Activated CD4-positive, alpha-beta T cell treated with anti-CD3 and anti-CD28 coated beads for 1 hour (primary cell): Measurements from ENCODE around the gene DENND5A.

Experiments
- DNase-seq: peaks from one replicate; pipeline ENCODE4 v3.0.0-alpha.2; 2020

Gene DENND5A

GRCh38 chr11:9094420-9094819, 170.7 kb downstream of the DENND5A start:
- no peak for DNase-seq

GRCh38 chr11:9092853-9093778, 172.0 kb downstream of the DENND5A start:
- no peak for DNase-seq

- no peak for DNase-seq
Observed at GRCh38 chr11:9092072-9092471, 173.1 kb downstream of the DENND5A start.

- DNase-seq: no peak
Observed at GRCh38 chr11:9091044-9091922, 173.9 kb downstream of the DENND5A start, which contains the start of gene SCUBE2. TSS of gene SCUBE2 (minus strand) at chr11:9091599. CDS start at chr11:9091528, 71 bp downstream.

GRCh38 chr11:9090488-9091043, 174.6 kb downstream of the DENND5A start:
- DNase-seq: no peak

- no peak for DNase-seq
Observed at GRCh38 chr11:9089636-9090035, 175.5 kb downstream of the DENND5A start.

GRCh38 chr11:9089061-9089460, 176.1 kb downstream of the DENND5A start:
- no peak for DNase-seq
